ENCODE data around the gene ABCC11. TPM values are rescaled to one million over a fixed set of nuclear protein-coding genes. Genes with fewer than 3 reads are reported as not detected.

The ABCC11 gene
- total and polyA plus RNA-seq, 2 of the 4 experiments (the other 2 are of a cell fraction) = 0.09 to 0.18 TPM

GRCh38 chr16:48187779-48188178 lies 59.6 kb downstream of the ABCC11 start:
- H3K27me3 ChIP-seq (ENCODE audit: control insufficient read depth, insufficient read depth, low read length) = peaks cover 26% of the 10 kb centered on the region
- H2BK20ac ChIP-seq (ENCODE audit: low read depth, low read length) = no peak overlapping the region
- H3K23ac ChIP-seq (ENCODE audit: low read depth, low read length) = no peak overlapping the region
- no peak for DNase-seq
- dilution Hi-C loops (cut with HindIII; ENCODE audit: low sequenced_read_pairs, unreplicated experiment) (no loop called here), in situ Hi-C loops (cut with MboI; ENCODE audit: low sequenced_read_pairs) (no loop called here), intact Hi-C loops (cut with micrococcal nuclease) (no loop called here)
- ChIA-PET CTCF (no interaction called here), POLR2A (ENCODE audit: unreplicated experiment) (no interaction called here)
- no peaks in the 10 kb centered on the region for H3K4me1 ChIP-seq (ENCODE audit: control insufficient read depth, insufficient read depth, low read length)
- H2BK15ac ChIP-seq (ENCODE audit: low read depth, low read length) = no peak overlapping the region
- H2BK5ac ChIP-seq (ENCODE audit: low read depth, low read length, poor library complexity, severe bottlenecking) = no peak overlapping the region
- H3K79me1 ChIP-seq (ENCODE audit: low read depth in 1 of 2, low read length in 2 of 2) = no peaks in the 10 kb centered on the region
- no peak overlapping the region for H3K9ac ChIP-seq (ENCODE audit: low read depth, low read length)
- H4K91ac ChIP-seq (ENCODE audit: insufficient read depth, low read depth, low read length) = no peak overlapping the region
- no CpG with 5 or more reads among the region's 4 CpGs for WGBS, 2 experiments (ENCODE audit: extremely low coverage in 2 of 2, insufficient read length in 1 of 2)
- H3K4me2 ChIP-seq (ENCODE audit: low read depth, low read length) = no peak overlapping the region
- H4K5ac ChIP-seq (ENCODE audit: low read depth, low read length) = no peak overlapping the region
- TF ChIP-seq SMC3 (IDR thresholded peaks at IDR 0.05; ENCODE audit: low read depth, low read length) = no peak
- TF ChIP-seq RCOR1 (IDR thresholded peaks at IDR 0.05; ENCODE audit: insufficient replicate concordance, low read length) = no peak
- TF ChIP-seq CHD1 (IDR thresholded peaks at IDR 0.05; ENCODE audit: low read depth, low read length) = no peak
- no peak for TF ChIP-seq USF2 (IDR thresholded peaks at IDR 0.05; ENCODE audit: low read depth, low read length)
- no peak for ATAC-seq (ENCODE audit: low read depth)
- H2BK120ac ChIP-seq (ENCODE audit: low read depth, low read length) = no peak overlapping the region
- H2AFZ ChIP-seq (replicated peaks; ENCODE audit: low read length, poor library complexity) = no peak overlapping the region
- H3K9me1 ChIP-seq (ENCODE audit: insufficient read depth, low read length) = no peaks in the 10 kb centered on the region; the same call in 1 of the 2 replicates
- no peak overlapping the region for H4K8ac ChIP-seq (ENCODE audit: low read depth in 2 of 2, low read length in 2 of 2)
- H3K18ac ChIP-seq (ENCODE audit: low read depth, low read length) = no peak overlapping the region
- H3K27ac ChIP-seq (ENCODE audit: insufficient read depth, low read length) = no peak overlapping the region
- no peak overlapping the region for H3K14ac ChIP-seq (replicated peaks; ENCODE audit: low read depth, low read length)
- H3K36me3 ChIP-seq (ENCODE audit: control insufficient read depth, insufficient read depth, low read length) = no peaks in the 10 kb centered on the region
- no peak overlapping the region for H2AK5ac ChIP-seq (ENCODE audit: low read depth, low read length)
- no peak overlapping the region for H3K56ac ChIP-seq (ENCODE audit: extremely low read depth, insufficient read depth, low read length)
- no peak overlapping the region for H2AK9ac ChIP-seq (replicated peaks; ENCODE audit: low read depth, low read length, poor library complexity)
- no TSS peak for BruUV-seq (replicated peaks)
- no peaks in the 10 kb centered on the region for H4K20me1 ChIP-seq (ENCODE audit: insufficient read depth, low read length)
- no peak overlapping the region for H3K4me3 ChIP-seq (ENCODE audit: insufficient read depth, low read depth, low read length)
- no peak overlapping the region for H3K4ac ChIP-seq (ENCODE audit: low read depth, low read length)
- H3K9me3 ChIP-seq (ENCODE audit: control insufficient read depth, insufficient read depth, low read length) = no peaks in the 10 kb centered on the region

All from IMR-90 (cell line).